H1 (cell line): Measurements from ENCODE around the gene CACNA2D1. TPM values are rescaled to one million over a fixed set of nuclear protein-coding genes. Genes with fewer than 3 reads are reported as not detected.

Source experiments
- CTCF ChIA-PET: fragments of 300-600 bp; sonication (Branson Sonifier 250); formaldehyde crosslinking; loops from one replicate; lab custom pipeline; 2021; ENCODE audit not compliant: partially characterized antibody; lab: Charles Lee
- POLR2A ChIA-PET: fragments of 300-600 bp; sonication (Branson Sonifier 250); formaldehyde crosslinking; loops from one replicate; lab custom pipeline; 2021; ENCODE audit warnings: inconsistent platforms; ENCODE audit not compliant: partially characterized antibody; lab: Charles Lee
- DNase-seq, 2 experiments: peaks; one replicate each; pipeline versions ENCODE4 v3.0.0 to v3.0.0-alpha.2; 2010 to 2022; ENCODE audit warnings: low spot score in 2 of 2, low read depth in 1 of 2, mixed read lengths in 1 of 2
- FAIRE-seq: peaks from 2 replicates; lab custom pipeline; 2011; peaks lifted over from hg19 to GRCh38; lab: Jason Lieb, UNC
- H2AFZ ChIP-seq: 2 replicates; pipeline ENCODE4 v1.8.1; 2012; ENCODE audit warnings: low read length, inconsistent platforms
- H2AK5ac ChIP-seq: 2 replicates; pipeline ENCODE4 v1.6.1; 2013; ENCODE audit warnings: low read depth, low read length
- H2BK120ac ChIP-seq: replicated peaks from 2 replicates; pipeline ENCODE3; 2013; ENCODE audit warnings: low read depth, low read length, inconsistent platforms
- H2BK12ac ChIP-seq: 2 replicates; pipeline ENCODE4 v1.6.1; 2013; ENCODE audit warnings: low read depth, low read length
- H2BK15ac ChIP-seq: 2 replicates; pipeline ENCODE4 v1.6.1; 2013; ENCODE audit warnings: low read length
- H2BK20ac ChIP-seq: 2 replicates; pipeline ENCODE4 v1.6.1; 2013; ENCODE audit warnings: low read length
- H2BK5ac ChIP-seq: 2 replicates; pipeline ENCODE4 v1.6.1; 2013; ENCODE audit warnings: low read depth, low read length
- H3K14ac ChIP-seq: 2 replicates; pipeline ENCODE4 v1.6.1; 2013; ENCODE audit warnings: inconsistent platforms; ENCODE audit not compliant: insufficient read length
- H3K18ac ChIP-seq: 2 replicates; pipeline ENCODE4 v1.6.1; 2013; ENCODE audit warnings: low read length; ENCODE audit errors: extremely low read depth
- H3K23ac ChIP-seq: 2 replicates; pipeline ENCODE4 v1.6.1; 2013; ENCODE audit warnings: inconsistent platforms; ENCODE audit not compliant: insufficient read length
- H3K23me2 ChIP-seq: 2 replicates; pipeline ENCODE4 v1.6.1; 2013; ENCODE audit warnings: low read depth, low read length
- H3K27ac ChIP-seq: 2 replicates; pipeline ENCODE4 v1.6.1; 2011; ENCODE audit warnings: low read depth, low read length, inconsistent platforms
- H3K27me3 ChIP-seq, 4 experiments: replicated peaks in 1 of 4; 1 replicate in 1 of 4; 2 replicates in 3 of 4; pipeline versions ENCODE4 v1.6.1 to v1.8.1; 2011 to 2013; ENCODE audit warnings: low read length in 3 of 4, mild to moderate bottlenecking in 3 of 4, inconsistent platforms in 2 of 4, mixed read lengths in 2 of 4, moderate library complexity in 1 of 4; ENCODE audit not compliant: control insufficient read depth in 3 of 4, insufficient read depth in 3 of 4; ENCODE audit errors: extremely low read depth in 1 of 4
- H3K36me3 ChIP-seq, 4 experiments: 2 replicates each; pipeline versions ENCODE4 v1.6.1 to v1.8.1; 2011 to 2013; ENCODE audit warnings: mild to moderate bottlenecking in 4 of 4, low read length in 3 of 4, moderate library complexity in 2 of 4, control low read depth in 1 of 4, inconsistent platforms in 1 of 4; ENCODE audit not compliant: insufficient read depth in 4 of 4, control insufficient read depth in 2 of 4
- H3K4ac ChIP-seq: replicated peaks from 2 replicates; pipeline ENCODE3; 2013; ENCODE audit warnings: low read length, low read depth, mixed read lengths, inconsistent platforms; ENCODE audit not compliant: insufficient read length
- H3K4me1 ChIP-seq, 4 experiments: replicated peaks in 1 of 4; 1 replicate in 1 of 4; 2 replicates in 3 of 4; pipeline versions ENCODE4 v1.6.1 to v1.8.1; 2011 to 2013; ENCODE audit warnings: low read length in 3 of 4, inconsistent platforms in 2 of 4, mixed read lengths in 1 of 4; ENCODE audit not compliant: insufficient read depth in 4 of 4, control insufficient read depth in 3 of 4
- H3K4me2 ChIP-seq, 2 experiments: 2 replicates each; pipeline versions ENCODE4 v1.6.1 to v1.8.1; 2011 to 2013; ENCODE audit warnings: low read depth in 2 of 2, low read length in 2 of 2, control low read depth in 1 of 2, inconsistent platforms in 1 of 2, mild to moderate bottlenecking in 1 of 2; ENCODE audit not compliant: insufficient read depth in 1 of 2
- H3K4me3 ChIP-seq, 4 experiments: fragments of 200-600, 300-600 bp in 1 of 4; sonication (generic), shearing (Covaris generic), sonication (Bioruptor Twin) in 1 of 4; 2 replicates each; pipeline versions ENCODE4 v1.5.1 to v1.8.1; 2011 to 2016; ENCODE audit warnings: low read length in 4 of 4, low read depth in 3 of 4, control low read depth in 2 of 4, inconsistent platforms in 2 of 4, mild to moderate bottlenecking in 2 of 4, mixed read lengths in 1 of 4, moderate library complexity in 1 of 4; ENCODE audit not compliant: insufficient read depth in 2 of 4; ENCODE audit errors: extremely low read depth in 1 of 4
- H3K56ac ChIP-seq: replicated peaks from 2 replicates; pipeline ENCODE3; 2013; ENCODE audit warnings: low read depth, mild to moderate bottlenecking, mixed read lengths, low read length, inconsistent platforms; ENCODE audit not compliant: insufficient read length
- H3K79me1 ChIP-seq: 2 replicates; pipeline ENCODE4 v1.6.1; 2013; ENCODE audit warnings: low read depth, low read length, control low read depth
- H3K79me2 ChIP-seq, 2 experiments: 2 replicates each; pipeline versions ENCODE4 v1.6.1 to v1.8.1; 2012 to 2013; ENCODE audit warnings: low read length in 2 of 2, mild to moderate bottlenecking in 2 of 2, inconsistent platforms in 1 of 2; ENCODE audit not compliant: insufficient read depth in 2 of 2, control insufficient read depth in 1 of 2
- H3K9ac ChIP-seq, 4 experiments: replicated peaks in 1 of 4; 1 replicate in 1 of 4; 2 replicates in 3 of 4; pipeline versions ENCODE4 v1.6.1 to v1.8.1; 2011 to 2013; ENCODE audit warnings: low read depth in 3 of 4, low read length in 3 of 4, control low read depth in 2 of 4, mild to moderate bottlenecking in 2 of 4, moderate library complexity in 2 of 4, inconsistent platforms in 1 of 4; ENCODE audit errors: extremely low read depth in 1 of 4
- H3K9me3 ChIP-seq, 2 experiments: 2 replicates each; pipeline versions ENCODE4 v1.6.1 to v1.8.1; 2012 to 2013; ENCODE audit warnings: mild to moderate bottlenecking in 2 of 2, moderate library complexity in 2 of 2, control low read depth in 1 of 2, inconsistent platforms in 1 of 2, low read depth in 1 of 2, low read length in 1 of 2, mixed read lengths in 1 of 2; ENCODE audit not compliant: insufficient read depth in 2 of 2
- H4K20me1 ChIP-seq, 2 experiments: replicated peaks in 1 of 2; 2 replicates each; pipeline versions ENCODE3 to v1.8.1; 2011 to 2013; ENCODE audit warnings: inconsistent platforms in 2 of 2, low read length in 2 of 2, mild to moderate bottlenecking in 1 of 2; ENCODE audit not compliant: insufficient read depth in 2 of 2, control insufficient read depth in 1 of 2
- H4K5ac ChIP-seq: 2 replicates; pipeline ENCODE4 v1.6.1; 2013; ENCODE audit warnings: low read length, low read depth, mixed read lengths, inconsistent platforms; ENCODE audit not compliant: insufficient read length
- H4K8ac ChIP-seq: 2 replicates; pipeline ENCODE4 v1.8.0; 2013; ENCODE audit warnings: mild to moderate bottlenecking, moderate library complexity, low read length, inconsistent platforms; ENCODE audit not compliant: insufficient read depth; ENCODE audit errors: extremely low read depth
- H4K91ac ChIP-seq: replicated peaks from 2 replicates; pipeline ENCODE3; 2013; ENCODE audit warnings: low read length, mixed read lengths, inconsistent platforms; ENCODE audit not compliant: insufficient read length
- KDM4A ChIP-seq: IDR thresholded peaks from one replicate; pipeline ENCODE4 v1.7.1; 2012; ENCODE audit warnings: low read depth, mild to moderate bottlenecking, moderate library complexity, low read length, inconsistent platforms; ENCODE audit not compliant: severe bottlenecking
- MAFK ChIP-seq: IDR thresholded peaks from 2 replicates; pipeline ENCODE4 v1.6.1; 2012; ENCODE audit warnings: low read depth, mild to moderate bottlenecking, improper control_type of control experiment, low read length
- NRF1 ChIP-seq: IDR thresholded peaks from 2 replicates; pipeline ENCODE4 v1.6.1; 2011; ENCODE audit warnings: mild to moderate bottlenecking, low read depth, low read length, improper control_type of control experiment
- RFX5 ChIP-seq: IDR thresholded peaks from 2 replicates; pipeline ENCODE4 v1.6.1; 2011; ENCODE audit warnings: low read depth, low read length, improper control_type of control experiment, borderline replicate concordance
- TAF7 ChIP-seq: optimal IDR thresholded peaks from 2 replicates; pipeline ENCODE3; 2011; ENCODE audit warnings: low read depth, mild to moderate bottlenecking, inconsistent platforms, low read length, moderate library complexity, borderline replicate concordance
- WGBS, 2 experiments: shearing (Covaris generic) in 1 of 2; methylation state at CpG; one replicate each; pipeline versions ENCODE4 v1.1.6 to v1.1.7; 2013 to 2015; ENCODE audit warnings: low lambda C conversion rate in 2 of 2, mixed read lengths in 2 of 2, inconsistent platforms in 1 of 2, low coverage in 1 of 2, missing lambda C conversion rate in 1 of 2; ENCODE audit not compliant: insufficient replicate concordance in 2 of 2, insufficient coverage in 1 of 2, insufficient read length in 1 of 2; ENCODE audit errors: extremely low coverage in 1 of 2, missing lambda C conversion rate in 1 of 2; 5-methylcytosine and 5-hydroxymethylcytosine counted together
- polyA plus RNA-seq, 7 experiments: library from polyadenylated mRNA; depleted of rRNA in 3 of 7; stranded (reverse) in 5 of 7; unstranded in 2 of 7; fragments of >200 nt in 5 of 7; fragments of 200-250 nt in 2 of 7; gene quantifications; 1 replicate in 5 of 7; 2 replicates in 1 of 7; 4 replicates in 1 of 7; pipeline versions ENCODE4 v1.2.1 to v1.2.3, GENCODE V29; 2011 to 2013; ENCODE audit warnings: missing spikeins in 2 of 7, mixed read lengths in 2 of 7
- total RNA-seq: library from RNA; stranded (reverse); fragmentation: NEBNext Ultra II Directional; extraction: Animal tissue kit (Norgen Biotek cat#: 25700); gene quantifications from 2 replicates; pipeline ENCODE4 v1.2.1, GENCODE V29; 2021

The CACNA2D1 gene
- total and polyA plus RNA-seq, 2 of the 8 experiments (the other 6 are each of a cell fraction or from before 2014, with no cell fraction given): 4.3 to 27.3 TPM

GRCh38 chr7:82105463-82105862, 338.1 kb downstream of the CACNA2D1 start:
- Histone ChIP-seq H3K4me3 (no peak overlapping the region), H2BK120ac (no peak overlapping the region), H2BK15ac (no peak overlapping the region), H2BK12ac (no peak overlapping the region), H3K36me3 (no peaks in the 10 kb centered on the region), H3K14ac (no peak overlapping the region), H2BK5ac (no peak overlapping the region), H3K79me1 (no peaks in the 10 kb centered on the region), H4K20me1 (no peaks in the 10 kb centered on the region), H2BK20ac (no peak overlapping the region), H3K79me2 (no peaks in the 10 kb centered on the region), H3K18ac (no peak overlapping the region), H3K4me1 (no peaks in the 10 kb centered on the region; a peak in 1 of 7 replicates), H4K5ac (no peak overlapping the region), H3K27me3 (no peaks in the 10 kb centered on the region), H3K27ac (no peak overlapping the region), H2AFZ (no peak overlapping the region), H3K23me2 (no peaks in the 10 kb centered on the region), H3K23ac (no peak overlapping the region), H3K9me3 (no peaks in the 10 kb centered on the region), H4K91ac (no peak overlapping the region), H4K8ac (no peak overlapping the region), H3K56ac (no peak overlapping the region), H2AK5ac (no peak overlapping the region), H3K4me2 (no peak overlapping the region), H3K9ac (no peak overlapping the region), H3K4ac (no peak overlapping the region)
- FAIRE-seq (no peak), DNase-seq (no peak)
- 61% methylated on average over 3 of the region's 3 CpGs; no CpG with 5 or more reads in 1 of the 2 experiments for WGBS, 2 experiments
- ChIA-PET CTCF (no interaction called here), POLR2A (no interaction called here)
- no peak for TF ChIP-seq NRF1
- TF ChIP-seq MAFK: no peak
- TF ChIP-seq KDM4A: no peak
- no peak for TF ChIP-seq TAF7
- TF ChIP-seq RFX5: no peak
